Limb (tissue), 2 donors: ENCODE measurements around the gene CALR3.
A peak's percentile ranks its signal among the peaks of the same experiment; 100 is the strongest.
"Not testable (repeated sequence)": the region's sequence is repeated elsewhere in the genome, so short reads cannot be mapped to it uniquely, and the experiment has no call there.

Experiments used
- DNase-seq, 2 donors: peaks; one replicate each; pipeline ENCODE4 v3.0.0-alpha.2; 2016; ENCODE audit errors: extremely low spot score in 2 of 2

CALR3 gene

DNA sequence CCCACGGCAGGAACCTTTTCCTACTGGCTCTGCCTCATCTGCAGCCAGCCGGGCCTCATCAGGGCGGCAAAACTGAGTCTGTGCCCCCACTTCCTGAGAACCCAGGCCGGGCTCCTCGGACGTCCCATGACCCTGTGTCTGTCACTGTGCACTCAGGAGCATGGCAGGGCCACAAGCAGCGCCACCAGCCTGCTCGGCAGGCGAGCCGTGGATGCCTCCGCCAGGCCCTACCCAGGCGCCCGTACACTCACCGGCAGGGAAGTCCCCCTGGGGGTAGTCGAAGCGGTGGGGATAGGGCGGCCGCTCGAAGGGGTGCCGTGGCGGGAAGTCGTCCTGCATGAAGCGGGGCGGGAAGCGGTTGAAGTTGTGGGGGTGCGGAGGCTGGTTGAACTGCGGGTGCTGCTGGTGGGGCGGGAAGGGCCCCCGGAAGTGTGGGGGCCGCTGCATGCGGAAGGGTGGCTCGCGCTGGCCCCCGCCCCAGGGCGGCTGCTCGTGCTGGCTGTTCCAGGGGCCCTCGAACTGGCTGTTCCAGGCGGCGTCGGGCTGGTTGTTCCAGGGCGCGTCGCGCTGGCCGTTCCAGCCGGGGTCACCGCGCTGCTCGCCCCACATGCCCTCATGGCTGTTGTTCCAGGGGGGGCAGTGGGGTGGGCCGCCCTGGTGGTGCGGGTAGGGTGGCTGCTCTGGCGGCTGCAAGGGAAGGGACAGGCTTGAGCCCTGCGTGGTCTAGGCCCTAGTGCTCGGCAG, 29.2 kb upstream of the CALR3 start:
- no peak for DNase-seq

DNA sequence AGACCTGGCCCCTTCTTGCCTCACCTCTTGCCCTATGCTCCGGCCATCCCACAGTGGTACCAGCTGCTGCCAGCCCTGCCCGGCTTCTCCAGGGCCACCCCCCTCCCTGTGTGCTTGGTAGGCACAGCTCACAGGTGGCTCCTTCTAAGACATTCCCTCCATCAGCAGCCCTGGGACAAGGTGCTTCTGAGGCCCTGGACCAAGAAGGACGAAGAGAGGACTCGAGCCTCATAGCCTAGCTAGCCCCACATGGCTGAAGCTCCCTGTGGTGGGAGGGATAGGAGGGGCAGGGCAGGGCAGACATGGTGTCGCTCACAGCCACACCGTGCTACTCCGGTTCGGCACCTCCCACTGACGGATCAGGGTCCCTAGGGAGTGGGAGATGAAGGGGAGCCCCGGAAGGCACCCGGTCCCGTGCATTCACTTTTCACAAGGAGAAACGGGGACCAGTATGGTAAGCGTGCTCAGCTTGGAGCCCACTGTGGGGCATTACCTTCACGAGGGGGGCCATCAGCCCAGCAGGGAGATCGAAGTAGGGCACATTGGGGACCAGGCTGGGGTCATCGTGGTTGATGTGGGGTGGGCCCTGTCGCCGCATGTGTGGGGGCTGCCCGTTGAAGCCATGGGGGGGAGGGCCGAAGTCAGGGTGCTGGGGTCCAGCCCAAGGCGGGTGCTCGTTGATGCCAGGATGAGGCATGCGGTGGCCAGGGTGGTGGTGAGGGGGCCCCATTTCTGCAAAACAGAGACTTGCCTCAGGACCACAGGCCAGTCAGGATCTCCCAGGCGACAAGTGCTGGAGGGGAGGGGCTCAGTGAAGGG, 26.8 kb upstream of the CALR3 start:
- DNase-seq = no peak

DNA sequence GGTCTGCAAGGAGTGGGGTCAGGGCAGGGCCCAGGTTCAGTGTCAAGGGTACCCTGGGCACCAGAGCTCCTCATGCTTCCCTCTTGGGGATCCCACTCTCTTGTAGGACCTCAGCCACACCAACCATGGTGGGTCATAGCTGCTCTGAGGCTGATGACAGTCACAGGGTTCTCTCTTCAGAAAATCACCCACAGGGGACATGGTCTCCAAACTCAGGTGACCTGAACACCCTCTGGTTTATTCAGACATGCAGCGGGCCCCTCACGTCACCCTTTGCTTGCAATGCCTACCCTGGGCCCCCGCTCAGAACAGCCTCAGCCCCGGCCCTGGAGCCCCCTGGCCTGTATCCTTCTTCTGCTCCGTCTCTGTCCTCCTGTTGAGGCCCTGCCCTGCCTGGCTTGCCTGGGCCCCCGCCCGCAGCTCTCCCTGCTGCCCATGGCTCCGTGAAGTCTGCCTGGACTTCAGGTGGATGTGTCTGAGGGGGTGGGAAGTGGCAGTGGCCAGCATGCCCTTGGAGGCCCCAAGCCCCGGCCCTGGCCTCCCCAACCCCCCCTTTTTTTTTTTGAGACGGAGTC, 25.8 kb upstream of the CALR3 start:
- no peak for DNase-seq

DNA sequence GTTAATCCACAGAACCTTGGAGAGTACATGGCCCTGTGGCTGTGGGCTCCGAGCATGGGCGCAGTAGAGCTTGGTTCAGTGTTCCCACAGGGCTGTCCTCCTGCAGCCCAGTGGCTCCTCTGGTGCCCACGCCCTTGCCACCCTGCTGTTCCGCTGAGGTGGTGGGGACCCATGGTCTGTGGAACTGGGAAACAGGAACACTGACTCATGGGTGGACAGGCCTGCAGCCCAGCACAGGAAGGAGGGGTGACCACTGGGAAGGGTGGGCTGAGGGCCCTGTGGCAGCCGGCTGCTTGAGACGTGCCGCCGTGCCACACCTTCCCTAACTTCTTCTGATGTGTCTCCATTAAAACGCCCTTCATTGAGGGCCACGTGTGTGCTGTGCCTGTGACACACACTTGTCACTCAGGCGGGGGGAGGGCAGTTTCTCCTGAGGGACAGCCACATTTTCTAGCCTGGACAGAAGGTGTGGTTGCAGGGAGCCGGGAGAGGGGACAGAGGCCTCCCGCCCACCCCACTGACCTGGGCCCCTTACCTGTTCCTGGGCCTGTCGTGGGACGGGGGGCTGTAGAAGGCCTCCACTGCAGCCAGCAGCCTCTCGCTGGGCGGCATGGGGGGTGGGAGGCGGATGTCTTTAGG, 25.1 kb upstream of the CALR3 start:
- no peak for DNase-seq

DNA sequence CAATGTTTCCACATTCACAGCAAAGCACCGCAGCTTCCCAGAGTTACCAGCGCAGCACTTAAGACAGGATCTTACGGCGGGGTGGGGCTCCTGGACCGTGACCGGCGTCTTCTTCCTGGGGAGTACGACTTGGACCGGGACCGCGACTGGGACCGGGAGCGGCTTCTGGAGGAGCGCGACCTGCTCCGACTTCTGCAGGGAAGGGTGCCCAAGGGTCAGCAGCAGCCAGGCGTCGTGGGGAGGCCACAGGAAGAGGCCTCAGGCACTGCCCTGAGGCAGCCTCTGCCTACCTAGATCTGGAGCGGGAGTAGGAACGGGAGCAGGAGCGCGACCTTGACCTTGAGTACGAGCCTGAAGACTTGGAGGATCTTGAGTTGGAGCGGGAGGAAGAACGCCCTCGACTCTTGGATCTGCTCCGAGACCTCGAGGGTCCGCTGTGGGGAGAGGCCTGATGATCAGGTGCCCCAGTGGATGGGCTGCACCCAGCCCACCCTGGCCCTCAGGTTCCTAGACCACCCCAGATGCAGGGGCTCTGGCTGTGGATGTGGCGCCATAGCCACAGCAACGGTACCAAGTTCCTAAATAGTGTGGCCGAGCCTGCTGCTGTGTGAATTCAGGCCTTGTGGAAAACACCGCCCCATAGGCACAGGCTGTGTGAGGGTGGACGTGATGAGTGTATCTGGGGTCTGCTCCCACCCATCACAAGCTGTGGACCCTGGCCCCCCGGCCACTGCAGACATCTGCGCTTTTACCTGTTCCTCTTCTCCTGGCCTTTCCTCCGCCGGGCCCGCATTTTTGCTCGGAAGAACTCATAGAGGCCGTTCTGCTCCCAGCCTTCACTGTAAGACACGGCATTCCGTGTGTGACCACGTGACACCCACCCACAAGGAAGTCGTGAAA, 24.4 kb upstream of the CALR3 start:
- DNase-seq = no peak

DNA sequence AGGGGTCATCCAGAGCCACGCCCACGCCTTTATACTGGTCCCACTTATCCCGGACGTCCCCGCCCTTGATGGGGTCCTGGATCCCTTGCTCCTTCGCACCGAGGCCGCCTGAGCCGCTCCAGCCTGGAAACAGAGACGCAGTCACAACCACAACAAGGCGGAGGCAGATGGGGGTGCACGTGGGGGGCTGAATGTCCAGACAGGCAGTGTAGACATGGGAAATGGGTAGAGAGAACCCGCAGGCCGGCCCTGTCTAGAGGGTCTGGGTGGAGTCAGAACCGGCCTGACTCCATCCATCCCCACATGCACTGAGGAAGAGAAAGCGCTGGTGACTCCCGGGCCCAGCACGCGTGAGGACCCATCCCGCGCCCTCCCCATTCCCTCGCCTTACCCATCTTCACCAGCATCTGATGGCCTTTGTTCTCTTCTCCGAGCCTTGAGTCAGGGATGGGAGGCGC, 23.3 kb upstream of the CALR3 start:
- no peak for DNase-seq

DNA sequence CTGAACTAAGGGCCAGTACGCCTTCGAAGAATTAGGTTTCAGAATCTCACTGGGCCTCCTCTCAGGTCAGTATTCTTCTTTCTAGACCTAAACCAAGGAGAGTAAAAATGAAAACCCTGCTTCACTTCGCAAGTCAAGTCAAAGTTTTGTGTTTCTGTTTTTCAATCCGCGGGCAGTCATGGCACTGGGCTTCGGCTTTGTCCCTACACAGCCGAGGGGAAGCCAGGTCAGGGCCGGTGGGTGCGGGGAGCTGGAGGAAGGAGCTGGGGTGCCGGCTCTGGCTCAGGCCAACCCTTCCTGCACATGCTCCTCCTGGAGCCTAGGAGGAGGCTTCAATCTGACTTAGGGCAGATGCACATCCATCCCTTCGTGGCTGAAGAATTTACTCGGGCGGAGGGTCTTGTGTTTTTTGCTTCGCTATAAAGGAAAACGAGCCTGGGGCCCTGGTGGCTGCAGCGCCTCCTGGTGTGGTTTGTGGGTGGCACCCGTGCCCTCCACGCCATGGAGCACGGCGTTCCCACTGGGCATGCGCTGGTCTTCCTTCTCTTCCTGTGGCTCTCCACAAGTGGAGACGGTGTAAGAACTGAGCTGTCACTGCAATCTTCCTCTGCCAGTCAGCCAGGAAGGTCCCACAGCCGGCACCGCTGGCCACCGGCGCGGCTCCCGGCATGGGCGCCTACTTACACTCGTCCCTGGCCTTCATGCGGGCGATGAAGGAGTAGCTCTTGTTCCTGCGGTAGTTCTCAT, 22.7 kb upstream of the CALR3 start:
- no peak for DNase-seq

DNA sequence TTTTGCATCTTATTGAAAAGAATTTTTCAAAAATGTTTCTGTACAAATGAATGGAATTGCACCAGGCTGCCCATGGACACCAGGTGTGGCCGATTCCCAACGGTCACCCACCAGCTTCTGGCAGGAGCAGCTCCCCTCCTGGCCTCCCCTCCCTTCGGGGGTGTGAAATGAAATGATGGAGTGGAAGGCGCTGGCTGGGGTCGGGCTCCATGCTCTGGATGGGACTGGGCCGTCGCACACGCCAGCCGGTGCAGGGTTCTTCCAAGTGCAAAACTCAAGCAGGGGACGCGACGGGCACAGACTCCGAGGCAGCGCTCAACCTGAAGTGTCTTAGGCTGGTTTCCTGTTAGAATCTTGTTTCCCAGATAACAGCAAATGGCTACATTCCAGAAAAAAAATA, 22.1 kb upstream of the CALR3 start:
- DNase-seq = no peak

DNA sequence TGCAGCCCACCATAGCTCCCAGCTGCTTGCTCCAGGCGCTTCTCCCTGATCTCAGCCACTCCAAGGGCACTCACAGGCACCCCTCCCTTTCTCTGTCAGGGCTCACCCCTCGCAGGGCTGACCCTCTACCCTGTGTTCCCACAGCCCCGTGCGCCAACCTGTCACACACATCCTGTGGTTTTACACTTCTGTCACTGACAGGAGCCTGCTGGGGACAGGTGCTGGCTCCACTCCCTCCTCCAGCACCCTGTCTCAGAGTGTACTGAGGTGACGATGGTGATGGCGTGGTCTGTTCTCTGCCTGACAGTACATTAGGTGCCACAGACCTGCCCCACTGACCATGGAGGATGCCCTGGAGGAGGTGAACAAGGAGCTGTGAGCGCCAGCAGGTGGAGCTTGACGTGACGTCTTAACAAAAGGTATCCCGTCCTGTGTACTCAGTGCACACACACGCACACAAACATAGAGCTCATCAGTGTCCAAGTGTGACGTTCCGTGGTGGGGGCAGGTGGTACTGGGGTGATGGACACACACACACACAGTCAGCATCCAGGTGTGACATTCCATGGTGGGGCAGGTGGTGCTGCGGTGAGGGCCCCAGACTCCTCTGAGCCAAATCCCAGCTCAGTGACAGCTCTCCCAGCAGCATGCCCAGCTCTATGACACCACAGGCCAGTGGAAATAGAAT, 21.1 kb upstream of the CALR3 start:
- no peak for DNase-seq

DNA sequence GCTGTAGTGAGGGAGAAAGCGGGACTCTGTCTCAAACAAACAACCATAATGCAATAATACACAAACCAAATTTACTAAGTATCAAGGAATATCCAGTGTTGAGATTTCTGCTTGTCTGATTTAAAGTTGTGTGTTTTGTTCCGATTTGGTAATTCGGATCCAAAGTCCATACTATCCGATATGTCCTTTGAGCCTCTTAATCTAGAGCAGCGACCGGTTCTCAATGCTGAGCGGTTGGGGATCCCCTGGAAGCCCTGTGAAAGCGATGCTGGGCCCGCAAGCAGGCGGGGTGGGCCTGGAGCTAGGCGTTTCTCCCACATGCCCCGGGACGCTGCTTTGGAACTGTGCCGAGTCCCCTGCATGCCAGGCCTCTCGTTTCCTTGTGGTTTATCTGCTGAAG, 20.4 kb upstream of the CALR3 start:
- DNase-seq = no peak

DNA sequence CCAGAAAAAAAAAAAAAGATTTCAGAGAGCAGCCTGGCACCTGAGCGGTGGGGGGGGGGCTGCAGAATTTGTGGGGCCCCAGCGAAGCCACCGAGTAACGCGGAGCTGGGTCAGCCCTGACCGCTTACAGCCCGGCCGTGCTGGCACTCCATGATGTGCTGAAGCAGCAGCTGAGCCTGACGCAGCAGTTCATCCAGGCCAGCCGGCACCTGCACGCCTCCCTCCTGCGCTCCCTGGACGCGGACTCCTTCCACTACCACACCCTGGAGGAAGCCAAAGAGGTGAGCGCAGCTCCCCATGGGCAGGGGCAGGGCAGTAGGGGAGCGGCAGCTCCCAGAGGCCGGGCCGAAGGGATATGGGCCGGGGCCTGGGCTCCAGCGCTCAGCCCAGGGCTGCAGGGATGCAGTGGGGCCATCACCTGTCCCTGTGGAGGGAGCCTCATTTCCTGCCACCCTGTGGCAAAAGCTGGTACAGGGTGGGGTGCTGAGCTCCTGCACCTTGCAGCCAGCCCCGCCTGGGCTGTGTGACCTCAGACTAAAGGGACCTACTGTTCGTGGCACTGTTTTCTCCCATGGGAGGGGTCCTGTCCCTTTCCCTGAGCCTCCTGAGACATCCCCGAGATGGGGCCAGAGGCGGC, 18.5 kb upstream of the CALR3 start:
- no peak for DNase-seq

DNA sequence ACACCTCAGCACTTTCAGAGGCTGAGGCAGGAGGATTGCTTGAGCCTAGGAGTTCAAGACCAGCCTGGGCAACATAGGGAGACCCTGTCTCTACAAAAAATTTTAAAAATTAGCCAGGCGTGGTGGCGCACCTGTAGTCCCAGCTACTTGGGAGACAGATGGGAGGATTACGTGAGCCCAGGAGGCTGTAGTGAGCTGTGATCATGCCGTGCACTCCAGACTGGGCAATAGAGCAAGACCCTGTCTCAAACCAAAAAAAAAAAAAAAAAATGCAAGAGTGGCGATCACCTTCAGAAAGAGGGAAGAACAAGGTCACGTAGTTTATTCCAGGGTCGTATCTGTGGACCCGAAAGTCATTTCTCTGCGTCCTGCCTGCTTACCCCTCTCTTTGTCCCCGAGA, 16.6 kb upstream of the CALR3 start:
- DNase-seq = not testable (repeated sequence)

DNA sequence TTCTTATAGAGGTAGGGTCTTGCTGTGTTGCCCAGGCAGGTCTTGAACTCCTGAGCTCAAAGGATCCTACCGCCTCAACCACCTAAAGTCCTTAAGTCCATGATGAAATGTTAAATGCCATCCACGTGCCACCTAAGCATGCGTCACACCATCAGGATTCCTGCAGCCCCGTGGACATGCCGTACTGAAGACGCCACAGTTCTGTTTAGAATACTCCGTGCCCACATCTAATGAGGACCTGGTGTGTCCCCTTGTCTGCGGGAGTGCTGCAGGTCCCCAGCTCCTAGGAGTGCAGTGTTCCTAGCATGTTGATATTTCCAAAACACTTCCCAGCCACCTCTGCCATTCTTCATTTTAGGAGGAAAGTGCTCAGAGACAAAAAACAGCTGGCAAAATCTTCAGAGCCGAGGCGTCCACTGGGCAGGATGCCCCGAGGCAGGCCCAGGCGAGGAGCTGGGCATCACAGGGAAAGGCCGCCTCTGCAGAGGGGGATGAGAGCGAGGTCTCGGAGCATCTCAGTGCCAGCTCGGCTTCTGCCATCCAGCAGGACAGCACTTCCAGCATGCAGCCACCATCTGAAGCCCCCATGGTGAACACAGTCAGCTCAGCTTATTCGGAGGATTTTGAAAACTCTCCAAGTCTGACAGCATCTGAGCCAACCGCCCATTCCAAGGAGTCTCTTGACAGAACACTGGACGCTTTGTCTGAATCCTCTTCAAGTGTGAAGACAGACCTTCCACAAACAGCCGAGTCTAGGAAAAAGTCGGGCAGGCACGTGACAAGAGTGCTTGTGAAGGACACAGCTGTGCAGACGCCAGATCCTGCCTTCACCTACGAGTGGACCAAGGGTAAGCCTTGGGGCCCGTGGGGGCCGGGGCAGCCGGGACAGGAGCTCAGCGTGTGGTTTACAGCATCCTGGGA, 13.4 kb upstream of the CALR3 start:
- DNase-seq = peak; percentile 7 to 55

DNA sequence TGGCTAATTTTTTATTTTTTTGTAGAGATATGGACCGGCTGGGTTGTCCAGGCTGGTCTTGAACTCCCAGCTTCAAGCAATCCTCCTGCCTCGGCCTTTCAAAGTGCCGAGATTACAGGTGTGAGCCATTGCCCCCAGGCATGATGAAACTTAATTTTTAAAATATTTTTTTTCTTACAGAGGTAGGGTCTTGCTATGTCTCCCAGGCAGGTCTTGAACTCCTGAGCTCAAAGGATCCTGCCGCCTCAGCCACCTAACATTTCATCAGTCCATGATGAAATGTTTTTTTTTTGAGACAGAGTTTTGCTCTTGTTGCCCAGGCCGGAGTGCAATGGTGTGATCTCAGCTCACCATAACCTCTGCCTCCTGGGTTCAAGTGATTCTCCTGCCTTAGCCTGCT, 12.6 kb upstream of the CALR3 start:
- no peak for DNase-seq

DNA sequence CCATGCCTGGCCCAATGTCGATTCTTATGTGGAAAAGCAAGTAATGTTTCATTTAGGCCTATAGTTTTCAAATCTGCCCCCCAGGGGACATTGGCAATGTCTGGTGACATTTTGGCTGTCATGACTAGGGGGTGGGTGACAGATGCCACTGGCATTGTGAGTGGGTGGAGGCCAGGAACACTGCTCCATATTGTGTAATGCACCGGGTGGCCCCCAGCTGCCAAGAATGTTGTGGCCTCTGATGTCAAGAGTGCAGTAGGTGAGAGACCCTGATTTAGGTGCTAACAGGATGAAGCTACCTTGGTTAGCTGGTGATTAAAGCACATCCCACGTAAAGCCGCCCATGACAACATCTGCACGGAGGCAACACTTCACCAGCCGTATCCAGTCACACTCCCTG, 11.0 kb upstream of the CALR3 start:
- no peak for DNase-seq

DNA sequence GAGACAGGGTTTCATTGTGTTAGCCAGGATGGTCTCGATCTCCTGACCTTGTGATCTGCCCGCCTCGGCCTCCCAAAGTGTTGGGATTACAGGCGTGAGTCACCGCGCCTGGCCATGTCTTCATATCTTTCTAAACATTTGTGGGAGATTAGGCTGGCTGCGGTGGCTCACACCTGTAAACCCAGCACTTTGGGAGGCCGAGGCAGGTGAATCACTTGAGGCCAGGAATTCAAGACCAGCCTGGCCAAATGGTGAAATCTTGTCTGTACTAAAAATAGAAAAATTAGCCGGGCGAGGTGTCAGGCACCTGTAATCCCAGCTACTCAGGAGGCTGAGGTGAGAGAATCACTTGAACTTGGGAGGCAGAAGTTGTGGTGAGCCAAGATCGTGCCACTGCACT, 10.2 kb upstream of the CALR3 start:
- DNase-seq = not testable (repeated sequence)

DNA sequence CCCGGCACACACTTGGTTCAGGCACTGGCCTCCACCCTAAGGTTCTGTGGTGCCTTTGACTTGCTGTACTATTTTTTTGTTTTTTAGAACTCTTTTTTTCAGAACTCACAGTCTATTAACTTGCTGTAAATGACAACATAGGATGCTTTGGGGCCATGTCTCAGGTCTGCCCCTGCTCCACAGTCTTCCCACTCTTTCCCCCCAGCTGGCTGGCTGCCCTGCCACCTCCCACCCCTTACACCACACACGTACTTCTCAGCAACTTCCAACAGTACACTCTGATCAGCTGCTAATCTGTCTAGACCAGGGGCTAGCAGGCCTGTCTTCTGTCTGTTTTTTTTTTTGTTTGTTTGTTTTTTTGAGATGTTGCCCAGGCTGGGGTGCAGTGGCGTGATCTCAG, 8.3 kb upstream of the CALR3 start:
- DNase-seq = no peak

DNA sequence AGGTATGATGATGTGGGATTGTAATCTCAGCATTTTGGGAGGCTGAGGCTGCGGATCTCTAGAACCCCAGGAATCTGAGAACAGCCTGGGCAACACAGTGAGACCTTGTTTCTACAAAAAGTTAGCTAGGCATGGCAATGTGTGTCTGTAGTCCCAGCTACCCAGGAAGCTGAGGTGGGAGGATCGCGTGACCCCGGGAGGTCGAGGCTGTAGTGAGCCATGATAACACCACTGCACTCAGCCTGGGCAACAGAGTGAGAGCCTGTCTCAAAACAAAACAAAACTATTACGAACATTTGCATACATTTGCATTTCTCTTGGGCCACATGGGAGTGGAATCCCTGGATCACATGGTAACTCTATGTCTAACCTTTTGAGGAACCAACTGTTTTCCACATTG, 1.9 kb upstream of the CALR3 start:
- DNase-seq = no peak
